GM18508 (cell line): ENCODE measurements around the gene TTC23.

Experiments used
- ATAC-seq: cut with Tn5 transposase; IDR thresholded peaks from one replicate; pipeline ENCODE4 v1.9.1; 2021; ENCODE audit warnings: moderate number of reproducible peaks; ENCODE audit not compliant: insufficient read depth, unreplicated experiment

Gene TTC23

GRCh38 chr15:99249270-99249841, at the start of gene TTC23:
Gene TTC23 (minus strand): TSS chr15:99249581. CDS start chr15:99228712, 20,869 bp downstream.
- ATAC-seq, result no peak

- ATAC-seq, result no peak
These were observed 47.0 kb upstream of the TTC23 start for GRCh38 chr15:99296386-99296785.

- ATAC-seq, result no peak
These were observed 46.5 kb upstream of the TTC23 start for GRCh38 chr15:99295840-99296239.

GRCh38 chr15:99291643-99292042, 42.3 kb upstream of the TTC23 start:
- ATAC-seq, result no peak

- ATAC-seq, result no peak
These were observed 34.3 kb upstream of the TTC23 start for GRCh38 chr15:99283717-99284116.

GRCh38 chr15:99282586-99282985, 33.2 kb upstream of the TTC23 start:
- ATAC-seq, result no peak

GRCh38 chr15:99282121-99282520, 32.7 kb upstream of the TTC23 start:
- no peak for ATAC-seq

- ATAC-seq, result no peak
These were observed 30.4 kb upstream of the TTC23 start for GRCh38 chr15:99279827-99280226.

GRCh38 chr15:99279290-99279689, 29.9 kb upstream of the TTC23 start:
- no peak for ATAC-seq

GRCh38 chr15:99275525-99276128, 26.2 kb upstream of the TTC23 start:
- no peak for ATAC-seq

- ATAC-seq, result no peak
These were observed 25.7 kb upstream of the TTC23 start for GRCh38 chr15:99275061-99275460.

GRCh38 chr15:99273801-99274200, 24.4 kb upstream of the TTC23 start:
- no peak for ATAC-seq

- ATAC-seq, result no peak
These were observed 19.1 kb upstream of the TTC23 start for GRCh38 chr15:99268431-99268830.

- ATAC-seq, result no peak
These were observed 18.6 kb upstream of the TTC23 start for GRCh38 chr15:99267957-99268356.

GRCh38 chr15:99265541-99266070, 16.2 kb upstream of the TTC23 start:
- no peak for ATAC-seq

- ATAC-seq, result no peak
These were observed 14.7 kb upstream of the TTC23 start for GRCh38 chr15:99264125-99264524.

GRCh38 chr15:99257107-99257750, 7.8 kb upstream of the TTC23 start:
- no peak for ATAC-seq

- no peak for ATAC-seq
These were observed 4.2 kb upstream of the TTC23 start for GRCh38 chr15:99253381-99254090.

- no peak for ATAC-seq
These were observed 2.9 kb upstream of the TTC23 start for GRCh38 chr15:99252326-99252725.

- ATAC-seq, result peak; percentile 90
These were observed 1.8 kb upstream of the TTC23 start, which contains the start of gene LRRC28 for GRCh38 chr15:99250857-99251841. Gene LRRC28 (plus strand): TSS chr15:99251481. CDS start chr15:99255958, 4,477 bp downstream.
